Measurements from ENCODE around the gene PDE4A. TPM values are rescaled to one million over a fixed set of nuclear protein-coding genes. Genes with fewer than 3 reads are reported as not detected.

Gene PDE4A
- total and polyA plus RNA-seq, 2 of the 8 experiments (the other 6 are each of a cell fraction or from before 2014, with no cell fraction given), result 2.0 to 4.4 TPM

DNA sequence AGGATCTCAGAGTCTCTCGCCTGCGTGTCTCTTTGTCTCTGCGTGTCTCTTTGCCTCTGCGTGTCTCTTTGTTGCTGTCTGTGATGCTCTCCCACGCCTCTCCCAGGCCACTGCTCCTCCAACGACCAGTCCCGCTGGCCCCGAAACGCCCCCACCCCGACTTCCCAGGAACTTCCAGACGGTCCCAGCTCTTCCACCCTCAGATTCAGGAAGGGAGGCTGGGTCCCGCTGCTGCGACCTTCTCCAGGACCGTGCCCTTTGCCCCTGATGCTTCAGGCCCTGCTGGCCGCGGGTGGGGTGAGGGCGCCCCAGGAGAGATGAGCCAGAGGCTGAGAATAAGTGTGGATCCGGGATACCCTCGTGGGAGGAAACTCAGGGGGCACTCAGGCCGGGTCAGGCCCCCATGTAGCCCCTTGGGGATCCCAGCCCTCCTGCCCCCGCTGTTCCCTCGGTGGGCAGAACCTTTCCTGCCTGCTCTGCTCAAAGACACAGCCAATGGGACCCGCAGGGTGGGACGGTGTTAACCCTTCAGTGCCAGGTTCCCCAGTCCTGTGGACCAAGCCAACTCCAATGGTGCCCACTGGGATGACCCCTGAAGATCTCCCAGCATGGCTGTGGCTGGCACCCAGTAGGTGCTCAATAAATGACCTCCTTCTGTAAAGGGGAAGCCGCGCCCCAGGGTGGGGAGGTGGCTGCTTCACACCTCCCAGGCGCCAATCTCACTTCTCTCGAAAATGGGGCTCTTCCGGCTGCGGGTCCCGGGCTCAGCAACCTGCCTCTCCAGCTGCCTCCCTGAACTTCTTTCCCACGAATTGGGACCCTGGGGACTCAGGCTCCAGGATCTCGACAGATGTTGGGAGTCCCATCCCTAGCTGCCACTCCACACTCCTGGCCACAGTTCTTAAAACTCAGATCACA, 98.4 kb downstream of the PDE4A start:
- Histone ChIP-seq H3K23me2 (ENCODE audit: low read depth, low read length) (peaks cover 29% of the 10 kb centered on the region), H4K5ac (ENCODE audit: insufficient read length, low read depth, low read length) (no peak overlapping the region), H3K4me2 (ENCODE audit: insufficient read depth in 1 of 2, low read depth in 2 of 2, low read length in 2 of 2) (peak overlapping the region; percentile 82 to 94), H3K9ac (replicated peaks in 1 of 4; ENCODE audit: extremely low read depth in 1 of 4, low read depth in 3 of 4, low read length in 3 of 4) (no peak overlapping the region), H4K91ac (replicated peaks; ENCODE audit: insufficient read length, low read length) (peak overlapping the region; percentile 18), H2AFZ (ENCODE audit: low read length) (no peak overlapping the region), H4K20me1 (replicated peaks in 1 of 2; ENCODE audit: control insufficient read depth in 1 of 2, insufficient read depth in 2 of 2, low read length in 2 of 2) (peaks cover 2 to 6% of the 10 kb centered on the region in 2 experiments), H3K9me3 (ENCODE audit: insufficient read depth in 2 of 2, low read depth in 1 of 2, low read length in 1 of 2) (no peaks in the 10 kb centered on the region), H3K56ac (replicated peaks; ENCODE audit: insufficient read length, low read depth, low read length) (no peak overlapping the region), H2BK120ac (replicated peaks; ENCODE audit: low read depth, low read length) (no peak overlapping the region), H3K4me1 (replicated peaks in 1 of 4; ENCODE audit: control insufficient read depth in 3 of 4, insufficient read depth in 4 of 4, low read length in 3 of 4) (peaks cover 0 to 28% (median 10%) of the 10 kb centered on the region in 4 experiments; a peak in 5 of 7 replicates), H2BK12ac (ENCODE audit: low read depth, low read length) (peak overlapping the region; percentile 90; the same call in 1 of the 2 replicates), H3K36me3 (ENCODE audit: control insufficient read depth in 2 of 4, insufficient read depth in 4 of 4, low read length in 3 of 4) (no peaks in the 10 kb centered on the region), H3K4me3 (ENCODE audit: extremely low read depth in 1 of 4, insufficient read depth in 2 of 4, low read depth in 3 of 4, low read length in 4 of 4) (peak overlapping the region; percentile 67 to 79 (median 78); a peak in 7 of 8 replicates), H3K27ac (ENCODE audit: low read depth, low read length) (no peak overlapping the region), H3K23ac (ENCODE audit: insufficient read length) (no peak overlapping the region), H3K27me3 (replicated peaks in 1 of 4; ENCODE audit: control insufficient read depth in 3 of 4, extremely low read depth in 1 of 4, insufficient read depth in 3 of 4, low read length in 3 of 4) (peaks cover 35 to 58% (median 54%) of the 10 kb centered on the region in 4 experiments; a peak in 6 of 7 replicates), H2BK15ac (ENCODE audit: low read length) (0 out of 2 replicates have a peak overlapping the region, but pooled peaks have one; percentile 46), H4K8ac (ENCODE audit: extremely low read depth, insufficient read depth, low read length) (0 out of 2 replicates have a peak overlapping the region, but pooled peaks have one; percentile 39), H3K4ac (replicated peaks; ENCODE audit: insufficient read length, low read depth, low read length) (no peak overlapping the region), H2AK5ac (ENCODE audit: low read depth, low read length) (no peak overlapping the region), H3K14ac (ENCODE audit: insufficient read length) (no peak overlapping the region), H3K79me2 (ENCODE audit: control insufficient read depth in 1 of 2, insufficient read depth in 2 of 2, low read length in 2 of 2) (no peaks in the 10 kb centered on the region), H2BK20ac (ENCODE audit: low read length) (no peak overlapping the region; the same call in 1 of the 2 replicates), H3K79me1 (ENCODE audit: low read depth, low read length) (no peaks in the 10 kb centered on the region; the same call in 1 of the 2 replicates), H2BK5ac (ENCODE audit: low read depth, low read length) (no peak overlapping the region), H3K18ac (ENCODE audit: extremely low read depth, low read length) (peak overlapping the region; percentile 90)
- TF ChIP-seq EZH2 (IDR thresholded peaks at IDR 0.05; ENCODE audit: low read depth, low read length, severe bottlenecking), result peak; percentile 35
- no peak for TF ChIP-seq JUN (IDR thresholded peaks at IDR 0.05; ENCODE audit: low read depth, low read length)
- 33% methylated on average over 33 of the region's 33 CpGs; no CpG with 5 or more reads in 1 of the 2 experiments for WGBS, 2 experiments (ENCODE audit: extremely low coverage in 1 of 2, insufficient coverage in 1 of 2, insufficient read length in 1 of 2, insufficient replicate concordance in 2 of 2, low coverage in 1 of 2, low lambda C conversion rate in 2 of 2, missing lambda C conversion rate in 1 of 2)
- FAIRE-seq (no peak), DNase-seq (ENCODE audit: low read depth in 1 of 2, low spot score in 2 of 2) (peak in 1 of 2 experiments; percentile 59)
- ChIA-PET CTCF (ENCODE audit: partially characterized antibody) (interaction anchor here (1.5 to 5.6 kb wide), 3 partner anchors 11 to 102 kb away, joined by 5 to 46 read pairs (median 5); no protein-coding TSS in a partner anchor), POLR2A (ENCODE audit: partially characterized antibody) (interaction anchor here (1.5 to 1.9 kb wide), 2 partner anchors 27 to 34 kb away, joined by 5 to 6 read pairs; no protein-coding TSS in a partner anchor)

Measured in H1 (cell line).